Measurements from ENCODE around the gene GOLGA6L9.
"Not testable (repeated sequence)": the region's sequence is repeated elsewhere in the genome, so short reads cannot be mapped to it uniquely, and the experiment has no call there.

Gene GOLGA6L9

DNA sequence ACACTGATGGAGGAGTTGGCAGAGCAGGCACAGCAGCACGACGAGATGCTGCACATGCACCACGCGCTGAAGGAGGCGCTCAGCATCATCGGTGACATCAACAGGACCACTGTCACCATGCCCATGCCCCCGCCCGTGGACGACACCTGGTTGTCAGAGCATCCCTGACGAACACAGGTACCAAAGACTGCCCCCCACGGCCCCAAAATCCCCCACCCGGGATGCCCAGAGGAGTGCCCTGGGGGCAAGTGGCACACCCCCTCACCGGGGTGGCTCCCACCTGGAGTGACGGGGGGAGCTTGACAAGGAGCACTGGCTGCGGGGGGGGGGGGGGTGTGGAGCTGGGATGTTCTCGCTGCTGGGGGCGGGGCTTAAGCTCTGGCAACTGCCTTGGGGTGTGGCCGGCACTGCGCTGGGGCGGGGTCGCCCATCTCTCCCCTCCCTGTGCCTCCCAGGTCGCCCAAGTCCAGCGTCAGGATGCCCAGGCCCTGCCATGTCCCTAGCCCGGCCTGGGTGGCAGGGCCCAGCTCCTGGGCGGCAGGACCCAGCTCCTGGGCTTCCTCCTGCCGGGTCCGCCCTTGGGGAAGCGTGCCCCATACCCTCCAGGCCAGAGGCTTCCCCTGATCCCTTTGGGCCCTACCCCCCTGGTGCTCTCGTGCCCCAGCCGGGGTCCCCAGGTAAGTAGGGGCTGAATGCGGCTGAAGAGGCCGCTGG is 42.8 kb downstream of the GOLGA6L9 start:
- not testable (repeated sequence) for DNase-seq

DNA sequence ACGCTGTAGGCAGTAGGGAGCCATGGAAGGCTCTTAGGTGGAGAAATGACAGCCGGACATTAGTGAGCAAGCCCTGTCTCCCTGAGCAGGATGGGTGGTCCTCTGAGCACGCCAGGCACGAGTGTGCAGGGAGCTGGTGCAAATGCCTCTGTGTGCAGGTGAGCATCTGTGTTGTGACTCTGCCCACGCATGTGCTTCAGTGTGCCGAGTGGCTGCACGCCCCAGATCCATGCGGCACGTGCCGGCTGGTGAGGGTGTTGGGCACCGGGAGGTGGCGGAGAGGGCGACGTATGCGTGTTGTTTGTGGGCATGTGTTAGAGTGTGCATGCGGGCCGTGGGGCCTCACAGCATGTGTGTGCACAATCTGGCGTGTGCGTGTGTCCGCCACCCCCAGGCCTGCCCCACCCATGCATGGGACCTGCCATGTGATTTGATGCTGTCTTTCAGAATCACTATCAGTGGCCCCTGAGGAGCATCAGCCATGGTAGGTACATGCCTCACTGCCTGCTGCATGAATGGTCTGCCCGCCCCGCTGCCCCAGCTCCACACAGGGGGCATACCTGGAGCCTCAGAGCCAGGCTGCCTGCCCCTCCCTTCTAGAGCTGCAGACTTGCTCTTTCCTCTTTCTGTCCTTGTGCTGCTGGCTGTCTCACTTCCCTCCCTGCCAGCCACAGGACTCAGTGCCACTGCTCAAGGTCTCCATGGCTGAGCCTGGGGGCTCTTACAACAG is 45.1 kb downstream of the GOLGA6L9 start:
- DNase-seq, result not testable (repeated sequence)

DNA sequence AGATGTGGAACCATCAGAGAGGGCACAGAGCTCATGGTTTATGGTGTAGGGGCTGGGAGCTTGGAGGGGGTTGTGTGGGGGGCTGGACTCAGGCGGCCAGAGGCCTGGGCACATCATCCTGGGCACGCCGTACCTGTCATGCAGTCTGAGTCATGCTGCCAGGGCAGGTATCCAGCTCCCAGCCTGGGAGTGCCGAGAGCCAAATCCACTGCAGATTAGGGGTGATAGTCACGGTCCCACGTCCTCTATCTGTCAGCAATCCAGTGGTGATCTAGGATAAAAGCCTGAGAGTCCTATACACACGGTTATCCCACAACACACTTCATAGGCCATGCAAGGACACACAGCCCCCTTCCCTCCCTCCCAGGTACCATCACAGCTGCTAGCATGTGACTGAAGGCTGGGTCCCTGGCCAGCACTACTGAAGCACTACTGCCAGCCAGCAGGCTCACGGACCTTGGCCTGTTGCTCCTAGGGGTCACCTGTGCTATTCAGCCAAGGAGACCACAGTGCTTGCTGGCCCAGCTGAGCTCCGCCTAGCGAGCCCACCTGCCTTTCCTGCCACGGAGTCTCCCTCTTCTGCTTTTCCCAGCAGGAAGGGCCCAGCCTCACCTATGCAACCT is 45.8 kb downstream of the GOLGA6L9 start:
- not testable (repeated sequence) for DNase-seq

DNA sequence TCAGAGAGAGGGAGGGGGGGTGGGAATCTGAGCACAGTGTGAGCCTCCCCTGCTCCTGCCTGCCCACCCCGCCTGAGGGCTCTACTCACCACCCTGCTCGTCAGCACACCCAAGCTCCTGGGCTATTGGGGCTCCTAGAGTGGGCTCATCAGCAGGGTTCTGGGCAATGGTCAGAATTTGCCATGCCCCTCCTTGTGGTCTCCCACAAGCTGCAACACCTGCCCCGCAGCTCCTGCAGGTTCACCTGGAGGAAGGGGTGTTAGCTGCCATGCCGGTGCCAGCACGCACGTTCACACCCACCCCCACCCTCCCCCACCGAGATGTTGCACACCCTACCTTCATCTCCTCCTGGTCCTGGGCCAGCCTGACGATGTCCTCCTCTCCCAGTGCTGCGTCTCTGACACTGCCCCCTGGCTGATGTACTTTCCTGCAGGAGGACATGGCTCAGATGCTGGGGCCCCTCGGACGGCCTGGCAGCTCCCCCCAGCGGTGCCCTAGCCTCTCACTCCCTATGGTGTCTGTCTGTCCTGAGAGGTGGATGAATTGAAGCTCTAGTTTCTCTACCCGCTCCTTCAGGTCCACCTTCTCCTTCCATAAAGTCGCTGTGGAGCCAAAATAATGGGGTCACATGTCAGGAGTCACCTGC is 47.2 kb downstream of the GOLGA6L9 start:
- DNase-seq, result not testable (repeated sequence)

- not testable (repeated sequence) for DNase-seq
These were observed 47.9 kb downstream of the GOLGA6L9 start for GRCh38 chr15:82477343-82478057.

Data from stimulated activated CD4-positive, alpha-beta T cell treated with anti-CD3 and anti-CD28 coated beads, Interleukin-15, amount 100 ng/mL, for 24 hours (primary cell).